Muscle of arm (tissue), 12 donors: Measurements from ENCODE around the gene TOPORS. TPM values are rescaled to one million over a fixed set of nuclear protein-coding genes. Genes with fewer than 3 reads are reported as not detected.
A peak's percentile ranks its signal among the peaks of the same experiment; 100 is the strongest.
"Not testable (repeated sequence)": the region's sequence is repeated elsewhere in the genome, so short reads cannot be mapped to it uniquely, and the experiment has no call there.

Experiments used
- DNase-seq: peaks from one replicate; pipeline ENCODE4 v3.0.0-alpha.2; 2013
- polyA plus RNA-seq, 12 donors: library from polyadenylated mRNA; unstranded; fragments of 120-200 nt; gene quantifications; one replicate each; pipeline ENCODE4 v1.2.1, GENCODE V29; 2013; ENCODE audit not compliant: insufficient read length in 12 of 12

The TOPORS gene
- polyA plus RNA-seq, 12 donors: 17.4 to 28.3 (median 21.2) TPM; not detected in 1

GRCh38 chr9:32571969-32572899, 19.8 kb upstream of the TOPORS start:
- peak; percentile 51 for DNase-seq

GRCh38 chr9:32570262-32570661, 17.9 kb upstream of the TOPORS start:
- DNase-seq: no peak

GRCh38 chr9:32566770-32567169, 14.4 kb upstream of the TOPORS start:
- no peak for DNase-seq

DNA sequence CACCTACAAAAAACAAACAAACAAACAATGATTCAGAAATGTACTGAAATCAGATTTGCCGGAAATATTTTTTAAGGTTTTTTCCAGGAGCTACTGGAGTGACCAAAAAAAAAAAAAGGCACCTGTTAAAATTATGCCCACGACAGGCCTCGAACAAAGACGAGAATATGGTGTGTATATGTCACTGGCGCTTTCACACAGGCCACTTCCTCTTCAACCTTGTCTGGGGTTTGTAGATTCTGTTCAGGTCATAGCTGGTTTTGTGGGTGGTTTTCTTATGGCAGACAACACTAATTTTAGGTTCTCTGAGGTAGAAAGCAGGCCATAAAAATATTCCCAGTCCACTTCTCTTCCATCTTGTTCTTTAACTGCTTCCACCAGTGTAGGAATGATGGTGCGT, 13.6 kb upstream of the TOPORS start:
- no peak for DNase-seq

GRCh38 chr9:32558408-32558934, 6.1 kb upstream of the TOPORS start:
- no peak for DNase-seq

DNA sequence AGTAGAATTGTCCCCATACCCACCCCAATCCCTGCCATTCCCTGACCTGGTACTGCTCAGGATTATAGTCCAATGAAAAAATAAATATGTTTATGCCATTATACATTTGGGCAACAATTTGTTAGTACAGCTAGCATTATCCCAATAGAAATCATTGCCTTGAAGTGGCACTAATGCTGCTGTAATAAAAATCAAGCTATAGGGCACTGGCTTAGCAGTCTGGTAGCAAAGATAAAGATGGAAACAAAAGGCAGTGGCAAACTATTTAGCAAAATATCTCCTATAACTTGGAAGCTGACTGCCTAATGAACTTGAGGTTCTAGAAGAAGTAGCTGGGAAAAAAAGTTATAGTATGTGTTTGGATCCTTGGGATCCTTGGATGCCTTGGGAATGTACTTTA, 2.2 kb upstream of the TOPORS start:
- no peak for DNase-seq

DNA sequence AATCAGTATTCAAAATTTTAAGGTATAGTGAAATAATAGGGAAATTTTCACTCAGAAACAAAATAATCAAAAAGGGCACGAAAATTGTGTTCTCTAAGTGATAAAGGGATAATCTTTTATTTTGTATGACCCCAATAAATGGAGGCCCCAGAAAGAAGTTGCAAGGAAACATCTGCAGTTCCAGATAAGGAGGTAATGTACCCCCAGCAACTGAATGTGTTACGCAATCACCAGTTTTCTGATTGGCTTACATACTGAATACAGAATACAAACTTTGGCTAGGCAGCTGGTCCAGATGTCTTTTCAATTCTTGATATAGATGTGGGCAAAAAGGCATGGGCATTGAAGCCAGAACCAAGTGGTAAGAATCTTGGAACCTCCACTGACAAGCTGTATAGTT, 1.7 kb upstream of the TOPORS start:
- DNase-seq: no peak

- no peak for DNase-seq
Observed at GRCh38 chr9:32551276-32552051, 922 bp downstream of the TOPORS start.

GRCh38 chr9:32550562-32551275, 1.7 kb downstream of the TOPORS start:
- peak; percentile 96 for DNase-seq

- DNase-seq: peak; percentile 27
Observed at GRCh38 chr9:32550150-32550561, 2.2 kb downstream of the TOPORS start.

- not testable (repeated sequence) for DNase-seq
Observed at GRCh38 chr9:32548213-32548612, 4.2 kb downstream of the TOPORS start.

- no peak for DNase-seq
Observed at GRCh38 chr9:32545884-32546283, 6.5 kb downstream of the TOPORS start.

- DNase-seq: no peak
Observed at GRCh38 chr9:32543047-32543446, 9.3 kb downstream of the TOPORS start.

DNA sequence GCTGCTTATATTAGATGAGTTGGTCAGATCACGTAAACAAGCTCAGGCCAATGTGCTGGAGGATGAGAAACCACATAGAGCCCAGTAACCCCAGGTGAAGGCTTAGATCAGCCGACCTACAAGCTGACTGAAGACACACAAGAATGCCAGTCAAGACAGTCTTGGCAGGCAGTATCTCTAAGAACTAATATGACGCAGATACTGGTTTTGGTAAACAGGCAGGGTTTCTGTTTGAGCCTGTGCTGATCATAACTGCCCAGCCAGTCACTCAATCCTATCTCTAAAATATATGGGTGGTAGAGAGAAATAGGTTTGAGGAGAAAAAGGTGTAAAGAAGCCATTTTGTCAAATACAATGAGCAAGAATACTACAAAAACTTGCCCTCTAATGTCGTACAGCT, 18.6 kb downstream of the TOPORS start:
- no peak for DNase-seq

- no peak for DNase-seq
Observed at GRCh38 chr9:32533336-32533735, 19.1 kb downstream of the TOPORS start.

DNA sequence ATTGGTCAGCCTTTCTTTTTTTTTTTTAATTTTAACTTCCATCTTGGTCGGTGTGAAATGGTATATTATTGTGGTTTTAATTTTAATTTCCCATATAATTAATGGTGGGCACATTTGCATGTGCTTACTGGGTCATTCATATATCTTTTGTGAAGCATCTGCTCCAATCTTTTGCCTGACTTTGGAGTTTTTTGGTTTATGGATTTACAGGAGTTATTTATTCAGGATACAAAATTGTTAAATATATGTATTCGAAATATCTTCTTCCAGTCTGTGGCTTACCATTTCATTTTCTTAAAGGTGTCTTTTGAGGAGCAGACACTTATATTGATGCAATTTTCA, 25.7 kb downstream of the TOPORS start:
- no peak for DNase-seq

- peak; percentile 93 for DNase-seq
Observed at GRCh38 chr9:32526041-32526706, 26.2 kb downstream of the TOPORS start, which contains the start of gene RIGI. Gene RIGI (minus strand): TSS chr9:32526196. CDS start chr9:32526166, 30 bp downstream.

- no peak for DNase-seq
Observed at GRCh38 chr9:32525709-32526030, 26.7 kb downstream of the TOPORS start.

- DNase-seq: no peak
Observed at GRCh38 chr9:32524892-32525708, 27.3 kb downstream of the TOPORS start.

GRCh38 chr9:32524558-32524891, 27.9 kb downstream of the TOPORS start:
- DNase-seq: not testable (repeated sequence)

DNA sequence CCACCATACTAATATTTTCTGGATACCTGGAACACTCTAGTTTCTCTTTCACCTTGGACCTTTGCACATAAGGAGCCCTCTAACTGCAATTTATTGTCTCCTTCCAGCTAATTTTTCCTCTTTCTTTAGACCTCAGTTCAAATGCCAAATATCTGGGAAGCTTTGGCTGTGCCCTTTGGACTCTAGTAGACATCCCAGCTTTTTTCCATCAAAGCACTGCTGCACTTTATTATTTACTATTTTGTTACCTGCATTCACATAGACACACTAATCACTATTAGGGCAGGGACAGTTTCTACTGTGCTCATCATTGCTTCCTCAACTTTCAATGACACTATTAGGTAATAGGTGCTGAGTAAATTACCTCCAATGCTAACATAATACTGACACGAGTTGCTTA, 28.5 kb downstream of the TOPORS start:
- no peak for DNase-seq
